Lung (tissue), 13 donors: ENCODE measurements around the gene TEF. TPM values are rescaled to one million over a fixed set of nuclear protein-coding genes. Genes with fewer than 3 reads are reported as not detected.
A peak's percentile ranks its signal among the peaks of the same experiment; 100 is the strongest.

Experiments
- ATAC-seq: fragments of 200-7000 bp; cut with Tn5 transposase; one replicate; pipeline ENCODE4 v1.9.1; 2020; ENCODE audit warnings: moderate number of reproducible peaks; ENCODE audit not compliant: insufficient read depth, low FRiP score
- DNase-seq, 3 donors: peaks; one replicate each; pipeline ENCODE4 v3.0.0-alpha.2; 2013 to 2017
- H3K27ac ChIP-seq, 2 donors: one replicate each; pipeline ENCODE4 v1.5.1; 2013; ENCODE audit warnings: mild to moderate bottlenecking in 2 of 2, moderate library complexity in 2 of 2, control low read depth in 1 of 2, inconsistent platforms in 1 of 2, low read depth in 1 of 2, low read length in 1 of 2
- H3K27me3 ChIP-seq, 3 donors: one replicate each; pipeline ENCODE4 v1.5.1; 2013; ENCODE audit warnings: low read length in 2 of 3; ENCODE audit not compliant: control insufficient read depth in 3 of 3, insufficient read depth in 3 of 3
- H3K36me3 ChIP-seq, 4 donors: one replicate each; pipeline ENCODE4 v1.5.1; 2013; ENCODE audit warnings: low read length in 4 of 4, mild to moderate bottlenecking in 1 of 4, moderate library complexity in 1 of 4; ENCODE audit not compliant: control insufficient read depth in 4 of 4, insufficient read depth in 4 of 4
- H3K4me1 ChIP-seq, 5 donors: one replicate each; pipeline ENCODE4 v1.5.1; 2013; ENCODE audit warnings: low read length in 5 of 5, mild to moderate bottlenecking in 2 of 5, moderate library complexity in 1 of 5; ENCODE audit not compliant: control insufficient read depth in 5 of 5, insufficient read depth in 5 of 5
- H3K4me3 ChIP-seq: one replicate; pipeline ENCODE4 v1.5.1; 2013; ENCODE audit warnings: mild to moderate bottlenecking, control low read depth, moderate library complexity
- H3K9ac ChIP-seq, 2 donors: one replicate each; pipeline ENCODE4 v1.5.1; 2013; ENCODE audit warnings: low read length in 2 of 2, control low read depth in 1 of 2; ENCODE audit not compliant: insufficient read depth in 1 of 2
- H3K9me3 ChIP-seq, 4 donors: one replicate each; pipeline ENCODE4 v1.5.1; 2013; ENCODE audit warnings: low read length in 3 of 4, mild to moderate bottlenecking in 1 of 4, moderate library complexity in 1 of 4; ENCODE audit not compliant: control insufficient read depth in 4 of 4, insufficient read depth in 3 of 4
- WGBS, 2 donors: extraction: QIAGEN DNeasy Blood & Tissue Kit; methylation state at CpG; one replicate each; pipeline ENCODE4 v1.1.7; 2013; 5-methylcytosine and 5-hydroxymethylcytosine counted together
- polyA plus RNA-seq, 2 donors: library from polyadenylated mRNA; stranded (reverse); fragments of 200-250 nt; gene quantifications; one replicate each; pipeline ENCODE4 v1.2.1, GENCODE V29; 2013
- small RNA-seq: library from RNA; depleted of rRNA; stranded (forward); fragments of <200 nt; gene quantifications from one replicate; pipeline ENCODE3, GENCODE V24; 2014; ENCODE audit warnings: low replicate concordance
- total RNA-seq, 2 donors: library from RNA; depleted of rRNA in 1 of 2; stranded (reverse); fragments of >200 nt in 1 of 2; gene quantifications; one replicate each; pipeline ENCODE4 v1.2.1, GENCODE V29; 2014 to 2021
- TF ChIP-seq, protein P1 (sequence below): IDR thresholded peaks from 2 replicates; pipeline ENCODE4 v1.5.1; 2012; ENCODE audit warnings: mild to moderate bottlenecking; ENCODE audit errors: control extremely low read depth, extremely low read depth
- donor health status: control.
- donor health status: control.
- donor health status: Bipolar disorder and iron deficiency.
- donor health status: healthy.
- donor health status: DM: yes; HTN: yes; CAD: no.

Gene TEF
- total and polyA plus RNA-seq, 4 donors, result 6.4 to 23.8 (median 14.1) TPM

DNA sequence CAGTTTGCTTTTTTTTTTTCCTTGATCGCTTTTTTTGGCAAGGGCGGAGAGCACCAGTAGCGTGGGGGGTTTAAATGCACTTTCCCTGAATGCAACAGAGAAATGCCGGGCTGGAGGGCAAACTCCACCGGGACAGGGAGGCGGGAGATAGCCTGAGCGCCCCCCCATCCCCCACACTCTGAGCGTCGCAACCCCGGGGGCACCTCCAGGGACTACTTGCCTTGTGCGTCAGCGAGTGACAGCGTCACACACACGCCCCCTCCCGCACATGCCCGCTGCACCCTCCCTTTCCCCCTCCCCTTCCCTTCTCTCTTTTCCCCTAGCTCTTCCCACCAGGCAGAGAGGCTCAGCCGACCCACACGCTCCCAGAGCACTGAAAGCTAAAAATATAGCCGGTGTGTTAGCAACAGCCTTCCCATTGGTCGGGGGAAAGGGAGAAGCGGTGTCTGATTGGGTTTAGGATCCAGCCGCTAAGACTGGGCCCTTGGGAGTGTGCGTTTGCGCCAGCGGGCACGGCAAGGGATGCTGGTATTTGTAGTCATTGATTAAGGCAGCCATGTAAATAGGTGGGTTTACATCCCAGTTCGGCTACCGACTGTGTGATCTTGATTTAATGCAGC, 66.6 kb downstream of the TEF start:
- 0 to 1% methylated on average over 25 to 28 of the region's 28 CpGs for WGBS, 2 donors
- ATAC-seq (peak; percentile 76), DNase-seq (peak; percentile 99 to 100 (median 100))
- peaks cover 0 to 11% (median 5%) of the 10 kb centered on the region in 5 donors for H3K4me1 ChIP-seq
- peak overlapping the region; percentile 98 to 100 for H3K27ac ChIP-seq
- no peaks in the 10 kb centered on the region for H3K27me3 ChIP-seq
- H3K9ac ChIP-seq, result peak overlapping the region; percentile 90 to 93
- no peaks in the 10 kb centered on the region for H3K9me3 ChIP-seq
- H3K36me3 ChIP-seq, result peaks cover 0 to 21% (median 2%) of the 10 kb centered on the region in 4 donors
- H3K4me3 ChIP-seq, result peak overlapping the region; percentile 62
- TF ChIP-seq, protein P1, sequence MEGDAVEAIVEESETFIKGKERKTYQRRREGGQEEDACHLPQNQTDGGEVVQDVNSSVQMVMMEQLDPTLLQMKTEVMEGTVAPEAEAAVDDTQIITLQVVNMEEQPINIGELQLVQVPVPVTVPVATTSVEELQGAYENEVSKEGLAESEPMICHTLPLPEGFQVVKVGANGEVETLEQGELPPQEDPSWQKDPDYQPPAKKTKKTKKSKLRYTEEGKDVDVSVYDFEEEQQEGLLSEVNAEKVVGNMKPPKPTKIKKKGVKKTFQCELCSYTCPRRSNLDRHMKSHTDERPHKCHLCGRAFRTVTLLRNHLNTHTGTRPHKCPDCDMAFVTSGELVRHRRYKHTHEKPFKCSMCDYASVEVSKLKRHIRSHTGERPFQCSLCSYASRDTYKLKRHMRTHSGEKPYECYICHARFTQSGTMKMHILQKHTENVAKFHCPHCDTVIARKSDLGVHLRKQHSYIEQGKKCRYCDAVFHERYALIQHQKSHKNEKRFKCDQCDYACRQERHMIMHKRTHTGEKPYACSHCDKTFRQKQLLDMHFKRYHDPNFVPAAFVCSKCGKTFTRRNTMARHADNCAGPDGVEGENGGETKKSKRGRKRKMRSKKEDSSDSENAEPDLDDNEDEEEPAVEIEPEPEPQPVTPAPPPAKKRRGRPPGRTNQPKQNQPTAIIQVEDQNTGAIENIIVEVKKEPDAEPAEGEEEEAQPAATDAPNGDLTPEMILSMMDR, result no peak

Small RNAs within 50 kb of the gene (small RNA-seq; reads per million reads assigned to genes)
- not detected for gene RNU6-495P

Other genes with a start within 250 kb of the TEF start
- gene L3MBTL2, start 176.6 kb upstream of the TEF start, total RNA-seq, result 10 to 100 TPM; 21.2 to 28.6 TPM
- 10 to 100 TPM; 11.2 to 18.0 TPM for gene L3MBTL2, start 176.6 kb upstream of the TEF start, polyA plus RNA-seq
- 1 to 10 TPM; 3.8 to 4.2 TPM for gene CHADL, start 141.0 kb upstream of the TEF start, total RNA-seq
- gene CHADL, start 141.0 kb upstream of the TEF start, polyA plus RNA-seq, result 1 to 10 TPM in 1 of 2 donors, under 1 TPM in 1; 1.00 to 4.0 TPM
- 10 to 100 TPM; 21.7 to 49.3 TPM for gene RANGAP1, start 95.8 kb upstream of the TEF start, total RNA-seq
- gene RANGAP1, start 95.8 kb upstream of the TEF start, polyA plus RNA-seq, result 10 to 100 TPM; 39.3 to 43.1 TPM
- gene ZC3H7B, start 80.4 kb upstream of the TEF start, total RNA-seq, result 10 to 100 TPM; 32.0 to 55.8 TPM
- 10 to 100 TPM; 31.5 to 36.6 TPM for gene ZC3H7B, start 80.4 kb upstream of the TEF start, polyA plus RNA-seq
- 10 to 100 TPM; 26.8 to 46.7 TPM for gene TOB2, start 64.9 kb downstream of the TEF start, total RNA-seq
- gene TOB2, start 64.9 kb downstream of the TEF start, polyA plus RNA-seq, result 10 to 100 TPM; 15.4 to 20.1 TPM
- gene PHF5A, start 86.8 kb downstream of the TEF start, total RNA-seq, result 10 to 100 TPM; 28.9 to 33.9 TPM
- 10 to 100 TPM; 46.2 to 89.6 TPM for gene PHF5A, start 86.8 kb downstream of the TEF start, polyA plus RNA-seq
- 100 to 1,000 TPM in 1 of 2 donors, 10 to 100 TPM in 1; 57.8 to 101 TPM for gene ACO2, start 87.2 kb downstream of the TEF start, total RNA-seq
- 10 to 100 TPM; 34.1 to 67.1 TPM for gene ACO2, start 87.2 kb downstream of the TEF start, polyA plus RNA-seq
- gene POLR3H, start 162.5 kb downstream of the TEF start, total RNA-seq, result 10 to 100 TPM; 12.1 to 65.9 TPM
- gene POLR3H, start 162.5 kb downstream of the TEF start, polyA plus RNA-seq, result 10 to 100 TPM; 31.0 to 48.6 TPM
- 1 to 10 TPM; 1.4 to 8.1 TPM for gene CSDC2, start 179.1 kb downstream of the TEF start, total RNA-seq
- gene CSDC2, start 179.1 kb downstream of the TEF start, polyA plus RNA-seq, result 1 to 10 TPM; 3.3 to 5.6 TPM
- 10 to 100 TPM; 23.0 to 62.2 TPM for gene PMM1, start 207.9 kb downstream of the TEF start, total RNA-seq
- gene PMM1, start 207.9 kb downstream of the TEF start, polyA plus RNA-seq, result 10 to 100 TPM; 32.7 to 55.3 TPM
- gene DESI1, start 239.1 kb downstream of the TEF start, total RNA-seq, result 10 to 100 TPM; 13.6 to 42.7 TPM
- 10 to 100 TPM; 21.1 to 40.0 TPM for gene DESI1, start 239.1 kb downstream of the TEF start, polyA plus RNA-seq
- gene XRCC6, start 239.4 kb downstream of the TEF start, total RNA-seq, result 100 to 1,000 TPM; 200 to 235 TPM
- 100 to 1,000 TPM; 149 to 189 TPM for gene XRCC6, start 239.4 kb downstream of the TEF start, polyA plus RNA-seq